NCI-H460 (cell line): Measurements from ENCODE around the gene C5orf52. TPM values are rescaled to one million over a fixed set of nuclear protein-coding genes. Genes with fewer than 3 reads are reported as not detected.
"Not testable (repeated sequence)": the region's sequence is repeated elsewhere in the genome, so short reads cannot be mapped to it uniquely, and the experiment has no call there.

Source experiments
- DNase-seq: peaks from one replicate; pipeline ENCODE4 v3.0.0-alpha.2; 2016; ENCODE audit warnings: low read depth; ENCODE audit errors: extremely low read depth
- total RNA-seq: library from RNA; depleted of rRNA; stranded (reverse); fragments of >200 nt; shearing (Covaris generic); gene quantifications from 2 replicates; pipeline ENCODE4 v1.2.3, GENCODE V29; 2014; rRNA removed

C5orf52 gene
- total RNA-seq, 1 experiment from 2014 or later: not detected

- DNase-seq: no peak
Observed at GRCh38 chr5:157719245-157719644, 47.9 kb downstream of the C5orf52 start.

- no peak for DNase-seq
Observed at GRCh38 chr5:157721159-157721558, 49.8 kb downstream of the C5orf52 start.

GRCh38 chr5:157722895-157723294 lies 51.6 kb downstream of the C5orf52 start:
- DNase-seq: not testable (repeated sequence)

- not testable (repeated sequence) for DNase-seq
Observed at GRCh38 chr5:157726607-157727006, 55.3 kb downstream of the C5orf52 start.

- DNase-seq: not testable (repeated sequence)
Observed at GRCh38 chr5:157727858-157728257, 56.5 kb downstream of the C5orf52 start.

Other genes starting within 250 kb of the C5orf52 start
- 0.23 and 0.32 TPM in 2 replicates for gene NIPAL4, start 211.3 kb upstream of the C5orf52 start, total RNA-seq
- gene ADAM19, start 95.8 kb upstream of the C5orf52 start, total RNA-seq: 6.6 and 7.7 TPM in 2 replicates
- gene SOX30, start 19.1 kb upstream of the C5orf52 start, total RNA-seq: not detected in 2 replicates
- 39.0 and 43.4 TPM in 2 replicates for gene THG1L, start 59.9 kb downstream of the C5orf52 start, total RNA-seq
- 4.9 and 6.2 TPM in 2 replicates for gene LSM11, start 72.2 kb downstream of the C5orf52 start, total RNA-seq
- 80.4 and 103 TPM in 2 replicates for gene CLINT1, start 187.6 kb downstream of the C5orf52 start, total RNA-seq